Gastroesophageal sphincter (tissue), 3 donors: ENCODE measurements around the gene TPD52L2.

Experiments
- EP300 ChIP-seq: sonication (generic); formaldehyde crosslinking; IDR thresholded peaks from one replicate; pipeline ENCODE4 v1.6.1; 2017; ENCODE audit warnings: antibody characterized with exemption, mild to moderate bottlenecking
- POLR2A ChIP-seq, 2 donors: fragments of 450-650 bp; IDR thresholded peaks; one replicate each; pipeline ENCODE4 v1.6.1; 2017; ENCODE audit warnings: antibody characterized with exemption in 2 of 2, mild to moderate bottlenecking in 2 of 2, moderate library complexity in 1 of 2
- TF ChIP-seq, protein P1 (sequence below), 4 experiments: fragments of 200-600 bp in 2 of 4; fragments of 450-650 bp in 2 of 4; sonication (generic) in 1 of 4; IDR thresholded peaks; one replicate each; pipeline ENCODE4 v1.5.1; 2017 to 2019; ENCODE audit warnings: antibody characterized with exemption in 4 of 4, mild to moderate bottlenecking in 2 of 4, moderate library complexity in 2 of 4

DNA sequence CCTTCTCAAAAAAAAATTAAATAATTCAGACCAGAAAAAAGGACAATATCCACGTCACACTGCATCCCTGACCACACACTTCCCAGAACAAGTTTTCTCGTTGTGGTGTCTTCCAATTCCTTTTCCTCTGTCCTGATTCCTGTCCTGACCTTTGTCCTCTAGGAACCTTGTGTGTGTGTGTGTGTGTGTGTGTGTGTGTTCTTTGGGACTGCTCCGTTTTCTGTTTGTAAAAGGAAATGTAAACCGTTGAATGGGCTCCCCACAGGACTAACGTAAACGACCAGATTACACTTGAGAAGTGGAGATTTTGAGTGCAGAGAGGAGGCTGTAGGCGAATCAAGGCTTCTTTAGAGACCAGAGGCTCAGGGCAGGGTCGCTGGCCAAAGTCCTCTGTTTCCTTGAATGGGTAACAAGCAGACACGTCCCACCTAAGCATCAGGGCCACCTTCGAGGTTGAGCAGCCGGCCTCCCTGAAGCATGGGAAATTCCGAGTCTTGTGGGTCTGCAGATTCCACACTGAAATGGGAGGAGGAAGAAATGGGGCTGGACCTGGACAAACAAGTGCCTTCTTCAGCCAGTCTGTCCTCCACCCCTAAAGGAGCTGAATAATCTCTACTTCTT lies 41.3 kb upstream of the TPD52L2 start:
- TF ChIP-seq, protein P1, sequence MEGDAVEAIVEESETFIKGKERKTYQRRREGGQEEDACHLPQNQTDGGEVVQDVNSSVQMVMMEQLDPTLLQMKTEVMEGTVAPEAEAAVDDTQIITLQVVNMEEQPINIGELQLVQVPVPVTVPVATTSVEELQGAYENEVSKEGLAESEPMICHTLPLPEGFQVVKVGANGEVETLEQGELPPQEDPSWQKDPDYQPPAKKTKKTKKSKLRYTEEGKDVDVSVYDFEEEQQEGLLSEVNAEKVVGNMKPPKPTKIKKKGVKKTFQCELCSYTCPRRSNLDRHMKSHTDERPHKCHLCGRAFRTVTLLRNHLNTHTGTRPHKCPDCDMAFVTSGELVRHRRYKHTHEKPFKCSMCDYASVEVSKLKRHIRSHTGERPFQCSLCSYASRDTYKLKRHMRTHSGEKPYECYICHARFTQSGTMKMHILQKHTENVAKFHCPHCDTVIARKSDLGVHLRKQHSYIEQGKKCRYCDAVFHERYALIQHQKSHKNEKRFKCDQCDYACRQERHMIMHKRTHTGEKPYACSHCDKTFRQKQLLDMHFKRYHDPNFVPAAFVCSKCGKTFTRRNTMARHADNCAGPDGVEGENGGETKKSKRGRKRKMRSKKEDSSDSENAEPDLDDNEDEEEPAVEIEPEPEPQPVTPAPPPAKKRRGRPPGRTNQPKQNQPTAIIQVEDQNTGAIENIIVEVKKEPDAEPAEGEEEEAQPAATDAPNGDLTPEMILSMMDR (IDR thresholded peaks at IDR 0.05) = no peak
- TF ChIP-seq EP300 (no peak), POLR2A (IDR thresholded peaks at IDR 0.05) (no peak)
